Psoas muscle (tissue), 8 donors: ENCODE measurements around the gene METTL22. TPM values are rescaled to one million over a fixed set of nuclear protein-coding genes. Genes with fewer than 3 reads are reported as not detected.
"Not testable (repeated sequence)": the region's sequence is repeated elsewhere in the genome, so short reads cannot be mapped to it uniquely, and the experiment has no call there.

Experiments
- ATAC-seq, 4 donors: fragments of 200-7000 bp; cut with Tn5 transposase; one replicate each; pipeline ENCODE4 v1.9.1; 2020; ENCODE audit warnings: moderate library complexity in 3 of 4, mild to moderate bottlenecking in 2 of 4
- DNase-seq, 2 donors: peaks; one replicate each; pipeline ENCODE4 v3.0.0-alpha.2; 2020
- H3K27ac ChIP-seq: fragments of 200-600 bp; one replicate; pipeline ENCODE4 v1.8.0; 2022
- H3K27me3 ChIP-seq, 3 donors: fragments of 200-600 bp in 1 of 3; one replicate each; pipeline versions ENCODE4 v1.6.1 to v1.8.0; 2013 to 2022; ENCODE audit warnings: low read length in 2 of 3, mild to moderate bottlenecking in 2 of 3, moderate library complexity in 1 of 3; ENCODE audit not compliant: insufficient read depth in 3 of 3
- H3K36me3 ChIP-seq, 2 donors: fragments of 200-600 bp in 1 of 2; one replicate each; pipeline versions ENCODE4 v1.6.1 to v1.8.0; 2013 to 2022; ENCODE audit warnings: low read depth in 1 of 2, mild to moderate bottlenecking in 1 of 2, moderate library complexity in 1 of 2; ENCODE audit not compliant: insufficient read depth in 1 of 2
- H3K4me1 ChIP-seq: fragments of 200-600 bp; one replicate; pipeline ENCODE4 v1.8.0; 2022
- H3K4me3 ChIP-seq: fragments of 200-600 bp; one replicate; pipeline ENCODE4 v1.8.0; 2022; ENCODE audit warnings: mild to moderate bottlenecking
- H3K9me3 ChIP-seq: fragments of 200-600 bp; one replicate; pipeline ENCODE4 v1.8.0; 2022
- WGBS, 3 donors: extraction: QIAGEN DNeasy Blood & Tissue Kit; methylation state at CpG; one replicate each; pipeline versions ENCODE4 v1.1.6 to v1.1.7; 2013; 5-methylcytosine and 5-hydroxymethylcytosine counted together
- intact Hi-C, 2 donors: fragments of 100-400 bp; cut with DNase I; formaldehyde crosslinking; loops; one replicate each; pipeline versions ENCODE4 v1.11.0 to v1.14.2; 2022
- polyA plus RNA-seq, 3 donors: library from polyadenylated mRNA; stranded (reverse); fragments of 200-250 nt; gene quantifications; one replicate each; pipeline ENCODE4 v1.2.3, GENCODE V29; 2013
- total RNA-seq, 4 donors: library from RNA; stranded (reverse); fragmentation: NEBNext Ultra II Directional in 2 of 4; extraction: Animal tissue kit (Norgen Biotek cat#: 25700) in 2 of 4; gene quantifications; one replicate each; pipeline versions ENCODE4 v1.2.1 to v1.2.4, GENCODE V29; 2021 to 2023
- TF ChIP-seq, protein P1 (sequence below): fragments of 200-600 bp; IDR thresholded peaks from one replicate; pipeline ENCODE4 v1.8.0; 2022; ENCODE audit warnings: antibody characterized with exemption
- donor health status: healthy with polysubstance abuse.
- donor health status: DM: no; HTN: no; CAD: no; lungs with moderate emphysema.
- donor health status: Bipolar disorder and iron deficiency.
- donor health status: healthy.
- donor health status: DM: yes; HTN: yes; CAD: no.
- donor health status: DM: no; HTN: no; CAD: no.
- donor health status: DM: no; HTN: no; CAD: no.
- donor health status: DM: yes; HTN: yes; CAD: no.

Gene METTL22
- total and polyA plus RNA-seq, 7 donors, result 46.7 to 85.9 (median 71.5) TPM

DNA sequence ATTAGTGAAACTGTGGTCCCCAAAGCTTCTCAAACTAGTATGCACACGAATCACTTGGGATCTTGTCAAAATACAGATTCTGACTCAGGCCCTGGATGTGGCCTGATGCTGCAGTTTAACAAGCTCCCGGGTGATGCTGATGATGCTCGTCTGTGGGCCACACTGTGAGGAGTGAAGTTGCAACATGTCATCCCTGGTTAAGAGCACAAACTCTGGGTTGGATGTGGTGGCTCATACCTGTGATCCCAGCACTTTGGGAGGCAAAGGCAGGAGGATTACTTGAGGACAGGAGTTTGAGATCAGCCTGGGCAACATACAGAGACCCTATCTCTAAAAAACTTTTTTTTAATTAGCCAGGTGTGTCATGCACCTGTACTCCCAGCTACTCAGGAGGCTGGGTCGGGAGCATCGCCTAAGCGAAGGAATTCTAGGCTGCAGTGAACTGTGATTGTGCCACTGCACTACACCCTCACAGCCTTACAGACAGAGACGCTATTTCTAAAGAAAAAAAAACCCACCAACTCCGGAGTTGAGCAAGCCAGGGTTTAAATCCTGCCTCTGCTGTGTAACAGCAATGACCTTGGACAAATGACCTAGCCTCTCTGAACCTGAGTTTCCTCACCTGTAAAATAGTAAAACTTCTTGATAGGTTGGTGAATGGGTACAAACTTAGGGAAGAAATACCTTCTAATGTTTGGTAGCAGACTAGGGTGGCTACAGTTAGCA, 28.5 kb downstream of the METTL22 start:
- Histone ChIP-seq H3K27me3 (no peaks in the 10 kb centered on the region), H3K27ac (no peak overlapping the region), H3K4me3 (no peak overlapping the region), H3K36me3 (peaks cover 5 to 40% of the 10 kb centered on the region in 2 donors), H3K4me1 (no peaks in the 10 kb centered on the region), H3K9me3 (no peaks in the 10 kb centered on the region)
- ATAC-seq (no peak), DNase-seq (no peak)
- TF ChIP-seq, protein P1, sequence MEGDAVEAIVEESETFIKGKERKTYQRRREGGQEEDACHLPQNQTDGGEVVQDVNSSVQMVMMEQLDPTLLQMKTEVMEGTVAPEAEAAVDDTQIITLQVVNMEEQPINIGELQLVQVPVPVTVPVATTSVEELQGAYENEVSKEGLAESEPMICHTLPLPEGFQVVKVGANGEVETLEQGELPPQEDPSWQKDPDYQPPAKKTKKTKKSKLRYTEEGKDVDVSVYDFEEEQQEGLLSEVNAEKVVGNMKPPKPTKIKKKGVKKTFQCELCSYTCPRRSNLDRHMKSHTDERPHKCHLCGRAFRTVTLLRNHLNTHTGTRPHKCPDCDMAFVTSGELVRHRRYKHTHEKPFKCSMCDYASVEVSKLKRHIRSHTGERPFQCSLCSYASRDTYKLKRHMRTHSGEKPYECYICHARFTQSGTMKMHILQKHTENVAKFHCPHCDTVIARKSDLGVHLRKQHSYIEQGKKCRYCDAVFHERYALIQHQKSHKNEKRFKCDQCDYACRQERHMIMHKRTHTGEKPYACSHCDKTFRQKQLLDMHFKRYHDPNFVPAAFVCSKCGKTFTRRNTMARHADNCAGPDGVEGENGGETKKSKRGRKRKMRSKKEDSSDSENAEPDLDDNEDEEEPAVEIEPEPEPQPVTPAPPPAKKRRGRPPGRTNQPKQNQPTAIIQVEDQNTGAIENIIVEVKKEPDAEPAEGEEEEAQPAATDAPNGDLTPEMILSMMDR, result no peak
- intact Hi-C loops, result no loop called here
- 77 to 80% (median 79%) methylated on average over 8 of the region's 8 CpGs for WGBS, 3 donors

DNA sequence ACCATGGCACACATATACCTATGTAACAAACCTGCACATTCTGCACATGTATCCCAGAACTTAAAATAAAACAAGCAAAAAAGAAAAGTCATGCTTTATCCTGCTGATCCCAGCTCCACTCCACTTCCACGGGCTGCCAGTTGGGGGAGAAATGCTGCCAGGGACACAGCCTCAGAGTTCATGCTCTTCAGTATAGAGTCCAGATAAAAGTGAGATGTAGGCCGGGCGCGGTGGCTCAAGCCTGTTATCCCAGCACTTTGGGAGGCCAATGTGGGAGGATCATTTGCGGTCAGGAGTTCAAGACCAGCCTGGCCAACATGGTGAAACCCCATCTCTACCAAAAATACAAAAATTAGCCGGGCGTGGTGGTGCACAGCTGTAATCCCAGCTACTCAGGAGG, 30.5 kb downstream of the METTL22 start:
- ATAC-seq, result peak in 1 of 4 donors; percentile 49
- intact Hi-C loops, DNase-seq, H3K27ac ChIP-seq, H3K4me3 ChIP-seq, H3K27me3 ChIP-seq, H3K9me3 ChIP-seq, H3K4me1 ChIP-seq: not testable (repeated sequence)
- 50 to 69% (median 61%) methylated on average over 6 to 7 of the region's 7 CpGs for WGBS, 3 donors
- H3K36me3 ChIP-seq, result peaks cover 5 to 20% of the 10 kb centered on the region in 2 donors

DNA sequence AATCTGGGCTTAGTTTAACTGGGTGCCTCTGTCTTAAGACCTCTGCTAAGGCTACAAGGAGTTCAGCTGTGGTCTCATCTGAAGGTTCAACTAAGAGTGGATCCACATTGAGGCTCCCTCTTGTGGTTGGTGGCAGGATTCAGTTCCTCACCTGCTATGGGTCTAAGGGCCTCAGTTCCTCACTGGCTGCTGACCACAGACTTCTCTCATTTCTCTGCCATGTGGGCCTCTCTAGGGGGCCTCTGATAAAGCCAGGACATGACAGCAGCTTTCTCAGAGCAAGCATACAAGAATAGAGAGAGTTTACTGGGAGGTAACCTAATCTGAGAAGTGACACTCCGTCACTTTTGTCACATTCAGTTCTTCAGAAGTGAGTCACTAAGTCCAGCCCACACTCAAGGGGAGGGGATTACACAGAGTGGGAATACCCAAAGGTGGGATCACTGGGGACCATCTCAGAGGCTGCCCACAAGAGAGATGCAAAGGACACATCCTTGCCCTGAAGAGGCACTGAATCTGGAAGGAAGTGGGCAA, 33.8 kb downstream of the METTL22 start:
- Histone ChIP-seq H3K9me3 (no peaks in the 10 kb centered on the region), H3K27me3 (no peaks in the 10 kb centered on the region), H3K36me3 (no peaks in the 10 kb centered on the region), H3K27ac (no peak overlapping the region), H3K4me1 (no peaks in the 10 kb centered on the region), H3K4me3 (no peak overlapping the region)
- intact Hi-C loops, result no loop called here
- peak in 2 of 4 donors; percentile 41 to 48 for ATAC-seq
- TF ChIP-seq, protein P1, result no peak
- WGBS, 3 donors, result 65 to 97% (median 77%) methylated on average over 1 of the region's 1 CpG
- DNase-seq, result no peak

DNA sequence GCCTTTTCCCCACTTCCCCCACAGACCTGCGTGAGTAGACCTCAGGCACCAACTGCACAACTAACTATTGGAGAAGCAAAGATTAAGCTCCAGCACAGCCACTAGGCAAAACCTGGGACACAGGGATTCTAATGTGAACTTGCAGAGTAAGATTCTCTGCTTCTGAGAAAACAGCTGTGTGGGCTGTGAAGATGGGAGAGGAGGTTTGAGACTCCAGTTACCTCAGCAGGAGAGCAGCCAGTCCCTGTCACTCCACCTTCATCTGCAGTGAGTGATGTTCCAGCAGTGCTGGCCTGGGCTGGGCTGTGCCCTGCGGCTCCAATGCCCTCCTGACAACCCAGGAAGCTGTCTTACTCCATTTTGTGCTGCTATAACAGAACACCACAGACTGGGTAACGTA, 34.9 kb downstream of the METTL22 start:
- Histone ChIP-seq H3K27me3 (no peaks in the 10 kb centered on the region), H3K9me3 (no peaks in the 10 kb centered on the region), H3K4me3 (no peak overlapping the region), H3K27ac (no peak overlapping the region), H3K4me1 (no peaks in the 10 kb centered on the region), H3K36me3 (no peaks in the 10 kb centered on the region)
- DNase-seq (no peak), ATAC-seq (no peak)
- TF ChIP-seq, protein P1, result no peak
- intact Hi-C loops, result no loop called here
- WGBS, 3 donors, result 45 to 53% (median 48%) methylated on average over 3 of the region's 3 CpGs

DNA sequence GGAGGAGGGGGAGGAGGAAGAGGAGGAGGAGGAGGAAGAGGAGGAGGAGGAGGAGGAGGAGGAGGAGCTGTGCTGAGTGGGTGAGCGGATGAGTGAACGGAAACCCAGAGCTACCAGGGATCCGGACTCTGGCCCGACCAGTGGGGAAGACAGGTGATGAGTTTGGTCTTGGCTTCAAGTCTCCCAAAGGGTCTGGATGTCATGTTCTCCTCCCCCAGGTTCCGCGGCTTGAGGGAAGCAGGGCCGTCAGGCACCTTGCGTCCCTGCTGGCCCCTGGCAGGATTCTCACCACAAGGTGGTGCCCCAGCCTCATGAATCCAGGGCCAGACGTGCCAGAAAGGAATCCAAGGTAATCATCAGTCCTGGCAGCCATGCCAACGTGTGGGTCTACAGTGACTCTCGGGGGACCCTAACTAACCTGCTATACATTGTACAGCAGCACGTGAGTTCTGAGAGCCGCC, 39.4 kb downstream of the METTL22 start:
- no peaks in the 10 kb centered on the region for H3K27me3 ChIP-seq
- no peaks in the 10 kb centered on the region for H3K4me1 ChIP-seq
- H3K36me3 ChIP-seq, result peaks cover 0 to 20% of the 10 kb centered on the region in 2 donors
- ATAC-seq (peak; percentile 73 to 90 (median 83)), DNase-seq (peak; percentile 53 to 74)
- H3K4me3 ChIP-seq, result no peak overlapping the region
- 15 to 20% (median 19%) methylated on average over 10 to 13 of the region's 13 CpGs for WGBS, 3 donors
- no peak overlapping the region for H3K27ac ChIP-seq
- TF ChIP-seq, protein P1, result peak; percentile 62
- no peaks in the 10 kb centered on the region for H3K9me3 ChIP-seq
- intact Hi-C loops, result loop anchor here (2.0 to 10.0 kb wide), 5 partner anchors 134 to 1851 kb away; partner anchors contain the start of genes LITAFD (in 1 of the 2), PMM2 (in 1 of the 2) and TMEM186 (in 1 of the 2)
